Keratinocyte (primary cell): ENCODE measurements around the gene FZD2. TPM values are rescaled to one million over a fixed set of nuclear protein-coding genes. Genes with fewer than 3 reads are reported as not detected.

Source experiments
- DNase-seq: peaks from one replicate; pipeline ENCODE4 v3.0.0-alpha.2; 2011; ENCODE audit warnings: low read depth, missing footprints, low spot score
- FAIRE-seq: peaks from 2 replicates; lab custom pipeline; 2011; peaks lifted over from hg19 to GRCh38; lab: Jason Lieb, UNC
- H2AFZ ChIP-seq: 2 replicates; pipeline ENCODE4 v1.6.0; 2012; ENCODE audit warnings: low read length, control low read depth, inconsistent platforms; ENCODE audit not compliant: control insufficient read depth
- H3K27ac ChIP-seq: 2 replicates; pipeline ENCODE4 v1.5.1; 2011; ENCODE audit warnings: low read length; ENCODE audit not compliant: control insufficient read depth, insufficient read depth
- H3K27me3 ChIP-seq: 3 replicates; pipeline ENCODE4 v1.6.0; 2011; ENCODE audit warnings: low read length; ENCODE audit not compliant: control insufficient read depth, insufficient read depth; ENCODE audit errors: extremely low read depth
- H3K36me3 ChIP-seq, 2 experiments: 2 replicates in 1 of 2; 3 replicates in 1 of 2; pipeline ENCODE4 v1.5.1; 2011; ENCODE audit warnings: low read length in 2 of 2, mild to moderate bottlenecking in 1 of 2; ENCODE audit not compliant: control insufficient read depth in 2 of 2, insufficient read depth in 2 of 2; ENCODE audit errors: extremely low read depth in 1 of 2
- H3K4me1 ChIP-seq: 3 replicates; pipeline ENCODE4 v1.5.1; 2011; ENCODE audit warnings: low read length; ENCODE audit not compliant: control insufficient read depth, insufficient read depth; ENCODE audit errors: extremely low read depth
- H3K4me2 ChIP-seq: 3 replicates; pipeline ENCODE4 v1.6.0; 2011; ENCODE audit warnings: low read depth, low read length; ENCODE audit not compliant: control insufficient read depth, insufficient read depth; ENCODE audit errors: extremely low read depth
- H3K4me3 ChIP-seq, 3 experiments: fragments of 200-600 bp in 1 of 3; sonication (generic) in 1 of 3; 2 replicates in 2 of 3; 3 replicates in 1 of 3; pipeline ENCODE4 v1.5.1; 2011 to 2016; ENCODE audit warnings: low read length in 3 of 3, mild to moderate bottlenecking in 3 of 3, control low read depth in 2 of 3, inconsistent platforms in 1 of 3, low read depth in 1 of 3, mixed read lengths in 1 of 3, mixed run types in 1 of 3, moderate library complexity in 1 of 3; ENCODE audit not compliant: control insufficient read depth in 2 of 3, insufficient read depth in 2 of 3; ENCODE audit errors: extremely low read depth in 1 of 3
- H3K79me2 ChIP-seq: 2 replicates; pipeline ENCODE4 v1.6.0; 2012; ENCODE audit warnings: low read length; ENCODE audit not compliant: control insufficient read depth, insufficient read depth
- H3K9ac ChIP-seq: 3 replicates; pipeline ENCODE4 v1.6.0; 2011; ENCODE audit warnings: low read length; ENCODE audit not compliant: control insufficient read depth, insufficient read depth; ENCODE audit errors: extremely low read depth
- H3K9me1 ChIP-seq: 3 replicates; pipeline ENCODE4 v1.6.0; 2011; ENCODE audit warnings: low read length; ENCODE audit not compliant: control insufficient read depth, insufficient read depth; ENCODE audit errors: extremely low read depth
- H3K9me3 ChIP-seq: 2 replicates; pipeline ENCODE4 v1.5.1; 2012; ENCODE audit warnings: low read depth, low read length; ENCODE audit not compliant: control insufficient read depth
- H4K20me1 ChIP-seq: 3 replicates; pipeline ENCODE4 v1.6.0; 2011; ENCODE audit warnings: low read length; ENCODE audit not compliant: control insufficient read depth, insufficient read depth; ENCODE audit errors: extremely low read depth
- CTCF ChIP-seq, 3 experiments: IDR thresholded peaks in 1 of 3; conservative IDR thresholded peaks in 1 of 3; optimal IDR thresholded peaks in 1 of 3; 2 replicates in 2 of 3; 3 replicates in 1 of 3; pipeline versions ENCODE3 to v1.5.1; 2011; ENCODE audit warnings: low read length in 3 of 3, mild to moderate bottlenecking in 3 of 3, moderate library complexity in 2 of 3, control low read depth in 1 of 3, inconsistent platforms in 1 of 3; ENCODE audit not compliant: insufficient read depth in 2 of 3; ENCODE audit errors: extremely low read depth in 1 of 3
- EZH2 ChIP-seq: IDR thresholded peaks from one replicate; pipeline ENCODE4 v1.6.1; 2012; ENCODE audit warnings: inconsistent platforms, mild to moderate bottlenecking, low read length, moderate library complexity
- dilution Hi-C: fragments of 300-500 bp; cut with MboI; formaldehyde crosslinking; loops from one replicate; pipeline ENCODE4 v1.7.0; 2020; ENCODE audit warnings: low sequenced_read_pairs; ENCODE audit not compliant: extremely low pct_ligation_motif_present
- polyA plus RNA-seq, 5 experiments: library from polyadenylated mRNA; depleted of rRNA in 3 of 5; stranded (reverse) in 3 of 5; stranded (forward) in 1 of 5; unstranded in 1 of 5; fragments of >200 nt; gene quantifications; 1 replicate in 1 of 5; 2 replicates in 3 of 5; 3 replicates in 1 of 5; pipeline versions ENCODE4 v1.2.1 to v1.2.3, GENCODE V29; 2011 to 2012; ENCODE audit warnings: missing spikeins in 2 of 5, low read depth in 1 of 5, low replicate concordance in 1 of 5

The FZD2 gene
- polyA plus RNA-seq, 1 donor (not counting 4 experiments of a cell fraction or from before 2014, with no cell fraction given): 2.6 TPM

- H3K4me2 ChIP-seq: no peak overlapping the region
- H3K9me1 ChIP-seq: no peaks in the 10 kb centered on the region
- H3K79me2 ChIP-seq: no peaks in the 10 kb centered on the region
- TF ChIP-seq EZH2 (no peak), CTCF (optimal IDR thresholded peaks at IDR 0.05 in 1 of 3, IDR thresholded peaks at IDR 0.05 in 1 of 3, conservative IDR thresholded peaks at IDR 0.05 in 1 of 3; ENCODE audit: extremely low read depth in 1 of 3, insufficient read depth in 2 of 3, low read length in 3 of 3) (no peak)
- H3K27ac ChIP-seq: no peak overlapping the region
- H3K9ac ChIP-seq: no peak overlapping the region
- H3K4me3 ChIP-seq: no peak overlapping the region
- dilution Hi-C loops: no loop called here
- no peak for FAIRE-seq
- H4K20me1 ChIP-seq: no peaks in the 10 kb centered on the region
- H3K36me3 ChIP-seq: no peaks in the 10 kb centered on the region
- H3K4me1 ChIP-seq: no peaks in the 10 kb centered on the region
- no peak for DNase-seq
- H3K9me3 ChIP-seq: no peaks in the 10 kb centered on the region
- H2AFZ ChIP-seq: no peak overlapping the region
- H3K27me3 ChIP-seq: no peaks in the 10 kb centered on the region
Measured at GRCh38 chr17:44527954-44528353, 29.3 kb upstream of the FZD2 start.

- H4K20me1 ChIP-seq: no peaks in the 10 kb centered on the region
- DNase-seq: no peak
- no peaks in the 10 kb centered on the region for H3K36me3 ChIP-seq
- no peak overlapping the region for H3K27ac ChIP-seq
- no peak overlapping the region for H3K4me2 ChIP-seq
- H2AFZ ChIP-seq: no peak overlapping the region
- H3K27me3 ChIP-seq: no peaks in the 10 kb centered on the region
- no peaks in the 10 kb centered on the region for H3K9me3 ChIP-seq
- peaks cover 5% of the 10 kb centered on the region for H3K4me1 ChIP-seq
- H3K79me2 ChIP-seq: no peaks in the 10 kb centered on the region
- H3K4me3 ChIP-seq: no peak overlapping the region
- H3K9ac ChIP-seq: no peak overlapping the region
- no peak for FAIRE-seq
- no peaks in the 10 kb centered on the region for H3K9me1 ChIP-seq
- no peak for TF ChIP-seq CTCF (optimal IDR thresholded peaks at IDR 0.05 in 1 of 3, IDR thresholded peaks at IDR 0.05 in 1 of 3, conservative IDR thresholded peaks at IDR 0.05 in 1 of 3; ENCODE audit: extremely low read depth in 1 of 3, insufficient read depth in 2 of 3, low read length in 3 of 3)
- TF ChIP-seq EZH2: no peak
- dilution Hi-C loops: loop anchor here (10.0 kb wide), 1 partner anchor 105 kb away; no protein-coding TSS in a partner anchor
Measured at GRCh38 chr17:44529864-44530263, 27.4 kb upstream of the FZD2 start.
